IPS-NIHi11 (cell line): Measurements from ENCODE around the gene NFKBIE.
A peak's percentile ranks its signal among the peaks of the same experiment; 100 is the strongest.

Experiments used
- DNase-seq: peaks from one replicate; pipeline ENCODE4 v3.0.0; 2012; ENCODE audit warnings: mixed read lengths, low spot score

The NFKBIE gene

GRCh38 chr6:44258325-44258863, 7.0 kb downstream of the NFKBIE start:
- DNase-seq, result no peak

GRCh38 chr6:44257753-44258324, 7.5 kb downstream of the NFKBIE start:
- no peak for DNase-seq

GRCh38 chr6:44257025-44257752, 8.2 kb downstream of the NFKBIE start, which contains the start of gene SLC35B2:
TSS of gene SLC35B2 (minus strand) at chr6:44257528. CDS start at chr6:44257410, 118 bp downstream.
- DNase-seq, result peak; percentile 90

GRCh38 chr6:44256775-44257024, 8.7 kb downstream of the NFKBIE start:
- DNase-seq, result no peak

GRCh38 chr6:44255871-44256774, 9.2 kb downstream of the NFKBIE start:
- no peak for DNase-seq

GRCh38 chr6:44255105-44255808, 10.1 kb downstream of the NFKBIE start:
- no peak for DNase-seq

GRCh38 chr6:44254191-44255104, 10.9 kb downstream of the NFKBIE start:
- no peak for DNase-seq

- no peak for DNase-seq
Observed at GRCh38 chr6:44253307-44254101, 11.8 kb downstream of the NFKBIE start.

- DNase-seq, result no peak
Observed at GRCh38 chr6:44251576-44252524, 13.5 kb downstream of the NFKBIE start.

- DNase-seq, result no peak
Observed at GRCh38 chr6:44250718-44251123, 14.6 kb downstream of the NFKBIE start.

GRCh38 chr6:44250067-44250717, 15.2 kb downstream of the NFKBIE start:
- DNase-seq, result no peak

- DNase-seq, result no peak
Observed at GRCh38 chr6:44249082-44249748, 16.1 kb downstream of the NFKBIE start.

- DNase-seq, result no peak
Observed at GRCh38 chr6:44248579-44248978, 16.8 kb downstream of the NFKBIE start.

- DNase-seq, result peak; percentile 48
Observed at GRCh38 chr6:44247338-44248302, 17.7 kb downstream of the NFKBIE start.

- DNase-seq, result peak; percentile 96
Observed at GRCh38 chr6:44246663-44247337, 18.6 kb downstream of the NFKBIE start, which contains the start of gene HSP90AB1. TSS of gene HSP90AB1 (plus strand) at chr6:44247101. CDS start at chr6:44248630, 1,529 bp downstream.
